NOMO-1 treated with dmso at 0.1 percent for 144 hours (cell line): ENCODE data around the gene SMCHD1.
"Not testable (repeated sequence)": the region's sequence is repeated elsewhere in the genome, so short reads cannot be mapped to it uniquely, and the experiment has no call there.

Experiments used
- DNase-seq: peaks from one replicate; lab custom pipeline; 2025; ENCODE audit not compliant: unreplicated experiment; lab: John Stamatoyannopoulos, UW

Gene SMCHD1

DNA sequence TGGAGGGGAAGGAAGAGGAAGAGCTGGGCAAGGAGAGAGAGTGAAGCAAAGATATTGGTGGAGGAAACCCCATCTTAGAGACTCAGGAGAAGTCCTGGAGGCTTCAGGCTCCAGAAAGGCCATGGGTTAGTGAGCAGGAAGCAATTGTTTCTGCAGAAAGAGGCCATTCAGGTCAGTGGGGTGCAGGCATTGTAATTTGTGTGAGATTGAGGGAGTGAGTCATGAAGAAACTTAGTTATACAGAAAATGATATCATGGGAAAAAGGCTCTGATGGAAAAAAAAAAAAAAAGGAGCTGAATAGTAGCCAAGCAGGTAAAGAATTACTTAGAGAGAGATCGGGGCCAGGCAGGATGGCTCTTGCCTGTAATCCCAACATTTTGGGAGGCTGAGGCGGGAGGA lies 195.3 kb downstream of the SMCHD1 start:
- no peak for DNase-seq

DNA sequence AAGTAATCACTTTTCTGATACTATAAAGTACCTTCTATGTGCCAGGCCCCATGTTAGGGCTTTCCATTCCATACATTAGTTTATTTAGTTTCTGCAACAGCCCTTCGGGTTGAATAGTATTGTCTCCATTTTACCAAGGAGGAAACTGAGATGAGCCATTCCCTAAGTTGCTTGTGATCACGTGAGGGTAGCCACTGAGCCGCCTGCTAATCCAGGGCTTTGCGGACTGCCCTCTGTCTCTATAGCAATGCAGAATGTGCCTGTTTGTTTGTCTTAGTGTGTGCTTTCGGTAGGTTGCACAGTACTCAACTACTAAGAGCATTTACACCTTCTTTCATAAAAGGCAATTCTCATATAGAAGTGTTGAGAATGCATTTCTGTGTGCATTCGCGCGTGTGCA lies 196.2 kb downstream of the SMCHD1 start:
- DNase-seq = no peak

DNA sequence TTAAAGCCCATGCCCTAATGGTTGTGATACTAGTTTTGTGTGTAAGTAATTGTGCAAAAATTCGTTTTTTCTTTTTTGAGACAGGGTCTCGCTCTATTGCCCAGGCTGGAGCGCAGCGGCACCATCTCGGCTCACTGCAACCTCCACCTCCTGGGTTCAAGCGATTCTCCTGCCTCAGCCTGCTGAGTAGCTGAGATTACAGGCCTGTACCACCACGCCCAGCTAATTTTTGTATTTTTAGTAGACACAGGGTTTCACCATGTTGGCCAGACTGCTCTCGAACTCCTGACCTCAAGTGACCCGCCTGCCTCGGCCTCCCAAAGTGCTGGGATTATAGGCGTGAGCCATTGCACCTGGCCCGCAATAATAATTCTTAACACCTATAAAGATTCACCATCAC lies 196.9 kb downstream of the SMCHD1 start:
- DNase-seq = not testable (repeated sequence)

DNA sequence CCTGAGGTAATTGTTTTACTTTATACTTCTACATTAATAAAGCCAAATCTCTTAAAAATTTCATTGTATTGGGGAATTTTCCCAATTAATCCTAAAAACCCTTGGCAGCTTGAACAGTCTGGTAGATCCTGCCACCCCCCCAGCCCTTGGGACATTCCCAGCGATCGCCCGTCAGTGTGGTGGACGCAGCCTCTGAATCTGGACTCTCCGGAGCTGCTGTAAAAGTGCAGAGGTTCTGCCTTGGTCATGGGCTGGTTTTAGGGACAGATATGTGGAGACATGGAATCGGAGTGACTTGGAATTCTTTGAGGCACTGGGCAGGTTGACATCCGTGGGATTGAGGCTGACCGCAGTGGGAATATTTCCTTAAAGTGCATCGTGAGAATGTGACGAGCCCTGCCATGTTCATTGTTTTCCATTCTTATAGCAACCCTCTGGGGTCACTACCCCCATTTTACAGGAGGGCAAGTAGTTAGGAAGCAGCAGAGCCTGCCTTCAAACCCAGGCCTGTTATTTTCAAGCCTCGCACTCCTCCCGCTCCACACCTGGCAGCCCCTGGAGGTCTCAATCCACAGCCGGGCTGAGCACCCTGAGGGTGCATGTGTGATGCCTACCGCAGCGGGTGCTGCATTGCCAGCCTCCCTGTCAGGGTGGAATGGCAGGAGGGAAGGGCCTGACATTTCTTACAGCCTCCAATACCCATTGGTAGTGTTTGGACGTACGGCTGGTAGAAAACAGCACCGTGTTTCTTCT lies 197.8 kb downstream of the SMCHD1 start:
- DNase-seq = no peak

DNA sequence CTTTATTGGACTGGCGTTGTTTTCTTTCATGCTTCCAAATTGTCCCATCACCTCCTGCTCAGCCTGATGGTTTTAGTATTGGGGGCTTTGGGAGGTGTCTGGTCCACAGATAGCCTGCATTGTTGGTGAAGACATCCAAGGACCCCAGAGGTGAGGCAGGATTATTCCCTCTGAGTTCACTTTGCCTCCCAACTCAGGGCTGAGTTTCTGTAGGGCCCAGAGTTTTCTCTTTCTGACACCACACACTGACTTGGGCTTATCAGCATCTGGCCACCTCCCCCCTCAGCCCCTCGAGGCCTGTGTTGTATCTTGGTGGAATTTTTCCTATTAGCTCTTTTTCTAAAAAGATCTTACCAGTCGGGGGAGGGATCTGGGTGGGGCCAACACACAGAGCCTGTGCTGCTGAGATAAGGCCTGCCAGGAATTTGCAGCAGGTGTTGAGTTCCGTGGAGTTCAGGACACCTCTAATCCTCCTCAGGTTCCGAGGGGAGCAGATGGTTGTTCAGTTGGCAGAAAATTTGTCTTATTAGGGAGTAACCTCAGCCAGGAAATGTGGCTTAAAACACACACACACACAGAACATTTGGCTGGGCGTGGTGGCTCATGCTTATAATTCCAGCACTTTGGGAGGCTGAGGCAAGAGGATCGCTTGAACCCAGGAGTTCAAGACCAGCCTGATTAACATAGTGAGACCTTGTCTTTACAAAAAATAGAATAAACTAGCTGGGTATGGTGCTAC lies 198.6 kb downstream of the SMCHD1 start:
- DNase-seq = no peak
